ENCODE data around the gene TEX19.
"Not testable (repeated sequence)": the region's sequence is repeated elsewhere in the genome, so short reads cannot be mapped to it uniquely, and the experiment has no call there.

The TEX19 gene

DNA sequence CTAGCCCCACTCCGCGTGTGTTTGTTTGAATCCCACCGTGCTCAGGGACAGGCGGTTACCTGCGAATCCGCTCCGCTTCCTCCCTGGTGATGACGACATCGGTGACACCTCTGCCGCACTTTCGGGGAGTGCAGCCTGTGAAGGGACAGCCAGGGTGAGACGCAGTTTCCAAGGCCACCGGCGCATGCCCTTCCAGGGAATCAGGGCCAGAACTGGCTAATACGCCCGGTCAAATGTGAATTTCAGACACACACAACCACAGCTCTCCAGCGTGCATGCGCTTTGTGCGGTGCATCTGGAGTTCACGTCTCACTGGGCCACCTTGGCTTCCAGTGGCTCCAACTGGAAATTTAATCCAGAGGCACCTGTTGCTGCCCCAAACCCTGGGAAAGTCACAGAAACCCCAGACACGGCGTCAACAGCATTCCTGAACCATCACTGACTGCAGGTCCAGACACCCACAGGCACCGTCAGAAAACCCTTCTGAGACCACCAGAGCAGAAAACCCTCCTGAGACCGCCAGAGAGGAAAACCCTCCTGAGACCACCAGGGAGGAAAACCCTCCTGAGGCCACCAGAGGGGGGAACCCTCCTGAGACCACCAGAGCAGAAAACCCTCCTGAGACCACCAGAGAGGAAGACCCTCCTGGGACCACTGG lies 52.5 kb downstream of the TEX19 start:
- DNase-seq (ENCODE audit: low read depth): no peak

DNA sequence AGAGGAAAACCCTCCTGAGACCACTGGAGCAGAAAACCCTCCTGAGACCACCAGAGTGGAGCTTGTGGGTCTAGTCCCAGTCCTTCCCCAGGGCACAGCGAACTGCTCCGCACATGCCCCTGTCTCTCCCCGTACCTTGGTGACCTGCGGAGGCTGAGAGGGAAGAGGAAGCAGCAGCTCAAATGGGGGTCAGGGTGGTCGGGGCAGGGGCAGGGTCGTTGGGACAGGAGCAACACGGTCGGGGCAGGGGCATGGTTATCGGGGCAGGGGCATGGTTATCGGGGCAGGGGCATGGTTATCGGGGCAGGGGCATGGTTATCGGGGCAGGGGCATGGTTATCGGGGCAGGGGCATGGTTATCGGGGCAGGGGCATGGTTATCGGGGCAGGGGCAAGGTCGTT lies 53.0 kb downstream of the TEX19 start:
- DNase-seq (ENCODE audit: low read depth): not testable (repeated sequence)

DNA sequence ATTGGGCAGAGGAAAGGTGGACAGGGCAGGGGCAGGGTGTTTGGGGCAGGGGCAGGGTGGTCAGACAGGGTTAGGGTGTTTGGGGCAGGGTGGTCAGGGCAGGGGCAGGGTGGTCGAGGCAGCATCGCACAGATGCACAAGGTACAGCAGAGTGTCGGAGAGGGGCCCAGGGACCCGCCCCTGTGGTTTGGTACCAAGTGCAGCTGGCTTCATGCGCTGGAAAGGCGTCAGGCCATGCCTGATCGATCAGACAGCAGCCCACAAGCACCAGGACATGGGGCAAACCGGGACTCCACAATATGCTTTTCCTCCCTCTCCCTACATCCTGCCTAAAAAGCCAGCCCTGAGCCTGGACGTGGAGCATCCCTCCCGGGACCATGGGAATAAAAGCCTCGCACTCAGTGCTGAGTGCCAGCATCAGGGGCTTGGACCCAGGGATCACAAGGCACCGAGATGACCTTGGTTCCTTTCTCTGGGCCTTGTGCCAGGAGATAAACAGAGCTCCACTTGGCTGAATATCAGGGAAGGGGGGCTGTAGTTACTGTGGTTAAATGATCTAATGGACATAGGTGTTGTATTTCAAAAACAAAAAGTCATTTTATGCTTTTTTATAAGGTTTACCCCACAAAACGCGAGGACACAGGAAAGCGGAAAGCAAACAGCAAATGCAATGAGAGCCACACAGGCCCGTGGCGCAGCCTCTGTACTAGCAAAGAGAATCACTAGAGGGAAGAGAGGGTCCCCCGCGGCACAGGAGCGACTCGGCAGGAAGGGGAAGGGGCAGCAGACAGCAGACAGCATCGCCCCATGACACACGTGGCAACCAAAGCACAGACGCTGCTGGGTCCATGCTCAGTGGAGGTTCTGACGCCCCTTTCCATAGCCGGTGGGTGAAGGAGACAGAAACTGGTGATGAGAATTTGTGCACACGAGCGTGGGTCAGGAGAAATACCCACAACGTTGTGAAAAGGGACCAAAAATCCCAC lies 53.8 kb downstream of the TEX19 start:
- DNase-seq (ENCODE audit: low read depth): no peak

All from activated T-cell treated with anti-CD3 and anti-CD28 coated beads for 24 hours (primary cell).